DOHH2 (cell line): ENCODE results near the gene UBL4A.

Experiments
- CTCF ChIP-seq: fragments of 200-600 bp; sonication (generic); IDR thresholded peaks from one replicate; pipeline ENCODE4 v1.5.1; 2014; ENCODE audit warnings: antibody characterized with exemption, mild to moderate bottlenecking, low read depth, low read length; ENCODE audit not compliant: poor library complexity, severe bottlenecking
- EZH2phosphoT487 ChIP-seq: fragments of 200-600 bp; sonication (generic); IDR thresholded peaks from 2 replicates; pipeline ENCODE4 v1.6.1; 2017; ENCODE audit warnings: borderline replicate concordance, mild to moderate bottlenecking, antibody characterized with exemption, low read length, moderate library complexity, mixed read lengths

GRCh38 chrX:154511761-154512160 is 25.3 kb upstream of the UBL4A start:
- TF ChIP-seq CTCF: no peak
- TF ChIP-seq EZH2phosphoT487: no peak
